Measurements from ENCODE around the gene TNRC6B. TPM values are rescaled to one million over a fixed set of nuclear protein-coding genes. Genes with fewer than 3 reads are reported as not detected.

Gene TNRC6B
- total and polyA plus RNA-seq, 2 of the 13 experiments (the other 11 are each of a cell fraction or from before 2014, with no cell fraction given) = 8.9 to 13.2 TPM

DNA sequence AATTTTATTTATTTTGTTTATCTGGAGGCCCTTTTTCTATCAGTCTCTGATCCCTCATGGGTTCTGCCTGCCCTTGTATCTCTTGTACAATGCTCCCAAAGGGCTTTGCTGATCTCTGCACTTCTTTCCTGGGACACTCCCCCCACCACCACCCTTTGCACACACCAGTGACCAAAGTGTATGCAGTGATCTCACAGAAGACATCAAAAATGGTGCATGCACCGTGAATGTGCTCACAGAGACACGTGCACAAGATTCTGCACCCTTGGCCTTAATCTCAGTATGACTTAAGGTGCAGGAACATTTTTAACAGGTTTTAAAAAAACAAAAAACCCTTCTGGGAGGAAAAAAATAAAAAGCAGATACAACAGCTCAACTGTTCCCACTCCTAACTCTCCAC lies 156.3 kb downstream of the TNRC6B start:
- no peak overlapping the region for H3K27ac ChIP-seq (ENCODE audit: extremely low read length, insufficient read depth, low read length)
- no TSS peak for BruUV-seq (replicated peaks)
- 100% methylated on average over 2 of the region's 2 CpGs for WGBS (ENCODE audit: low lambda C conversion rate)
- in situ Hi-C loops (cut with HindIII; ENCODE audit: extremely low pct_ligation_motif_present, low pct_unique_long_range_greater_than_20kb) = no loop called here
- peaks cover 0 to 1% of the 10 kb centered on the region in 2 experiments; a peak in 1 of 5 replicates for H3K36me3 ChIP-seq (replicated peaks in 1 of 2; ENCODE audit: control insufficient read depth in 1 of 2, insufficient read depth in 2 of 2, low read length in 2 of 2)
- no peaks in the 10 kb centered on the region for H3K4me1 ChIP-seq (ENCODE audit: insufficient read depth, low read length)
- no peaks in the 10 kb centered on the region for H3K27me3 ChIP-seq (ENCODE audit: control insufficient read depth in 1 of 2, insufficient read depth in 2 of 2, low read length in 2 of 2)
- H3K4me3 ChIP-seq (replicated peaks in 1 of 3; ENCODE audit: insufficient read depth in 1 of 3, low read depth in 2 of 3, low read length in 3 of 3) = no peak overlapping the region
- no peaks in the 10 kb centered on the region for H3K79me2 ChIP-seq (ENCODE audit: insufficient read depth, low read length)
- H4K20me1 ChIP-seq (ENCODE audit: insufficient read depth, low read length) = no peaks in the 10 kb centered on the region
- DNase-seq (ENCODE audit: low spot score) = no peak
- ATAC-seq = no peak
- no peaks in the 10 kb centered on the region for H3K9me3 ChIP-seq (ENCODE audit: low read length)
- no peak for TF ChIP-seq ZNF724P (CRISPR knock-in tag; IDR thresholded peaks at IDR 0.05; ENCODE audit: borderline replicate concordance)
- no peak for TF ChIP-seq SP5 (CRISPR knock-in tag; IDR thresholded peaks at IDR 0.05; ENCODE audit: borderline replicate concordance, low read depth)
- no peak for TF ChIP-seq ZNF737 (CRISPR knock-in tag; IDR thresholded peaks at IDR 0.05; ENCODE audit: borderline replicate concordance)
- TF ChIP-seq NFYC (CRISPR knock-in tag; IDR thresholded peaks at IDR 0.05) = no peak
- TF ChIP-seq JUND (CRISPR knock-in tag; IDR thresholded peaks at IDR 0.05) = no peak
- no peak for TF ChIP-seq ZNF20 (CRISPR knock-in tag; IDR thresholded peaks at IDR 0.05)
- TF ChIP-seq ZNF335 (CRISPR knock-in tag; IDR thresholded peaks at IDR 0.05) = no peak
- ChIA-PET POLR2A (no interaction called here), CTCF (ENCODE audit: low intra/inter-chr PET ratio, low total read pairs) (no interaction called here)
- no peak overlapping the region for H3K4me2 ChIP-seq (ENCODE audit: low read depth, low read length)
- H3K9ac ChIP-seq (ENCODE audit: insufficient read depth, low read depth, low read length) = no peak overlapping the region
- intact Hi-C loops (cut with micrococcal nuclease; ENCODE audit: unreplicated experiment) = no loop called here
- FAIRE-seq = no peak
- H2AFZ ChIP-seq (ENCODE audit: low read length) = no peak overlapping the region

- WGBS (ENCODE audit: low lambda C conversion rate) = 93% methylated on average over 2 of the region's 2 CpGs
- DNase-seq (ENCODE audit: low spot score) (no peak), ATAC-seq (no peak), FAIRE-seq (no peak)
- in situ Hi-C loops (cut with HindIII; ENCODE audit: extremely low pct_ligation_motif_present, low pct_unique_long_range_greater_than_20kb) = no loop called here
- H3K9me3 ChIP-seq (ENCODE audit: low read length) = no peaks in the 10 kb centered on the region
- POLR2A ChIA-PET = interaction anchor here (0.7 kb wide), 1 partner anchor 9 kb away, joined by 4 read pairs; no protein-coding TSS in a partner anchor
- no peak overlapping the region for H2AFZ ChIP-seq (ENCODE audit: low read length)
- CTCF ChIA-PET (ENCODE audit: low intra/inter-chr PET ratio, low total read pairs) = no interaction called here
- no peaks in the 10 kb centered on the region for H3K79me2 ChIP-seq (ENCODE audit: insufficient read depth, low read length)
- intact Hi-C loops (cut with micrococcal nuclease; ENCODE audit: unreplicated experiment) = no loop called here
- H3K36me3 ChIP-seq (replicated peaks in 1 of 2; ENCODE audit: control insufficient read depth in 1 of 2, insufficient read depth in 2 of 2, low read length in 2 of 2) = no peaks in the 10 kb centered on the region
- H3K4me2 ChIP-seq (ENCODE audit: low read depth, low read length) = no peak overlapping the region
- H3K9ac ChIP-seq (ENCODE audit: insufficient read depth, low read depth, low read length) = no peak overlapping the region
- no peaks in the 10 kb centered on the region for H4K20me1 ChIP-seq (ENCODE audit: insufficient read depth, low read length)
- no peak overlapping the region for H3K27ac ChIP-seq (ENCODE audit: extremely low read length, insufficient read depth, low read length)
- H3K27me3 ChIP-seq (ENCODE audit: control insufficient read depth in 1 of 2, insufficient read depth in 2 of 2, low read length in 2 of 2) = no peaks in the 10 kb centered on the region
- no peaks in the 10 kb centered on the region for H3K4me1 ChIP-seq (ENCODE audit: insufficient read depth, low read length)
- no peak overlapping the region for H3K4me3 ChIP-seq (replicated peaks in 1 of 3; ENCODE audit: insufficient read depth in 1 of 3, low read depth in 2 of 3, low read length in 3 of 3)
- no TSS peak for BruUV-seq (replicated peaks)
- TF ChIP-seq BCL6 (CRISPR knock-in tag; IDR thresholded peaks at IDR 0.05) (no peak), NR2C2 (CRISPR knock-in tag; IDR thresholded peaks at IDR 0.05; ENCODE audit: borderline replicate concordance) (no peak), ZNF530 (CRISPR knock-in tag; IDR thresholded peaks at IDR 0.05; ENCODE audit: low read depth) (no peak), KDM6A (CRISPR knock-in tag; IDR thresholded peaks at IDR 0.05; ENCODE audit: low read depth) (no peak), MAF1 (CRISPR knock-in tag; IDR thresholded peaks at IDR 0.05; ENCODE audit: borderline replicate concordance) (no peak), ZNF281 (CRISPR knock-in tag; IDR thresholded peaks at IDR 0.05; ENCODE audit: borderline replicate concordance) (no peak), TBX2 (CRISPR knock-in tag; IDR thresholded peaks at IDR 0.05; ENCODE audit: borderline replicate concordance) (no peak), DNMT3B (CRISPR knock-in tag; conservative IDR thresholded peaks at IDR 0.05) (no peak), ZNF713 (CRISPR knock-in tag; IDR thresholded peaks at IDR 0.05) (no peak), ZNF780A (CRISPR knock-in tag; IDR thresholded peaks at IDR 0.05) (no peak), HBP1 (CRISPR knock-in tag; IDR thresholded peaks at IDR 0.05; ENCODE audit: low read depth) (no peak)
Measured at GRCh38 chr22:40334899-40335298, 157.2 kb downstream of the TNRC6B start.
